ENCODE results near the gene DENND2A. TPM values are rescaled to one million over a fixed set of nuclear protein-coding genes. Genes with fewer than 3 reads are reported as not detected.

DENND2A gene
- total RNA-seq, 4 donors from 2014 or later: 6.8 to 13.6 (median 10.6) TPM

DNA sequence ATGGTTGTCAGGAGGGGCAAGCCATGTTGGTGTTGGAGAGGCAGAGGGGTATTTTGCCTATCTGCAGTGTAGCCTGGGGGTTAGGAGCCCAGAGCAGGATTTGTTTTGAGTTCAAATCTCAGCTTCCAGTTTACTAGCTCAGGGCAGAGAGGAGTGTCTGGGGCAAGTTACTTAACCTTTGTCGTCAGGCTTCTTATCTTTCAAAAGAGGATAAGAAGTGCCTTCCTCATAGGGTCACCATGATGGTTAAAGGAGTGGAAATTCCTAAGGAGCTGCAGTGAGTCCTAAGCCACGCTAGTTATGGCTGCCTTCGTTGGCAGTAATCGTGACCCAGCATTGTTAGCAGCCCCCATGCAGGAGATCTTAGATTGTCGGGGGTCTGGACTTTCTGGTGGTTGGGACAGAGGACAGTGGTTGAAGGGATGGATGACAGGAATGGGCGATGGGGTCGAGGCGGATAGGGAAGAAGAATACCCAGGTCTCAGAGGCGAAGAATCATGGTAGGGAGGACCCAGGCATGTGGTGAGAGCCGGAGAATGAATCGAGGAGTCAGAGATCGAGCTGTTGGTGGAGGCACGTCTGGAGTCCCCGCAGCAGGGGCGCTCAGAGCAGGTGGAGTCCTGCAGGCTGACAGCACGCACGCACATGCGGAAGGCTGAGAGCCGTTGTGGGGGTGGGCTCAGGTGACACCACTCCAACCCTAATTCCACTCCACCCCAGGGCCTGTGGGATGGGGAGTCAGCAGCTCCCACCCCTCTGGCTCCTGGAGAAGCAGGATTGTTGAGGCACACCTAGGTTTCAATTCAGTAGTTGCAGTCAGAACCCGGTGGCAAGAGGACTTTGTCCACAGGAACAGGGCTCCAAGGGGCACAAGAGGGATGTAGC, 43.7 kb upstream of the DENND2A start:
- TF ChIP-seq, protein P1, sequence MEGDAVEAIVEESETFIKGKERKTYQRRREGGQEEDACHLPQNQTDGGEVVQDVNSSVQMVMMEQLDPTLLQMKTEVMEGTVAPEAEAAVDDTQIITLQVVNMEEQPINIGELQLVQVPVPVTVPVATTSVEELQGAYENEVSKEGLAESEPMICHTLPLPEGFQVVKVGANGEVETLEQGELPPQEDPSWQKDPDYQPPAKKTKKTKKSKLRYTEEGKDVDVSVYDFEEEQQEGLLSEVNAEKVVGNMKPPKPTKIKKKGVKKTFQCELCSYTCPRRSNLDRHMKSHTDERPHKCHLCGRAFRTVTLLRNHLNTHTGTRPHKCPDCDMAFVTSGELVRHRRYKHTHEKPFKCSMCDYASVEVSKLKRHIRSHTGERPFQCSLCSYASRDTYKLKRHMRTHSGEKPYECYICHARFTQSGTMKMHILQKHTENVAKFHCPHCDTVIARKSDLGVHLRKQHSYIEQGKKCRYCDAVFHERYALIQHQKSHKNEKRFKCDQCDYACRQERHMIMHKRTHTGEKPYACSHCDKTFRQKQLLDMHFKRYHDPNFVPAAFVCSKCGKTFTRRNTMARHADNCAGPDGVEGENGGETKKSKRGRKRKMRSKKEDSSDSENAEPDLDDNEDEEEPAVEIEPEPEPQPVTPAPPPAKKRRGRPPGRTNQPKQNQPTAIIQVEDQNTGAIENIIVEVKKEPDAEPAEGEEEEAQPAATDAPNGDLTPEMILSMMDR (IDR thresholded peaks at IDR 0.05; ENCODE audit: low read depth): no peak

DNA sequence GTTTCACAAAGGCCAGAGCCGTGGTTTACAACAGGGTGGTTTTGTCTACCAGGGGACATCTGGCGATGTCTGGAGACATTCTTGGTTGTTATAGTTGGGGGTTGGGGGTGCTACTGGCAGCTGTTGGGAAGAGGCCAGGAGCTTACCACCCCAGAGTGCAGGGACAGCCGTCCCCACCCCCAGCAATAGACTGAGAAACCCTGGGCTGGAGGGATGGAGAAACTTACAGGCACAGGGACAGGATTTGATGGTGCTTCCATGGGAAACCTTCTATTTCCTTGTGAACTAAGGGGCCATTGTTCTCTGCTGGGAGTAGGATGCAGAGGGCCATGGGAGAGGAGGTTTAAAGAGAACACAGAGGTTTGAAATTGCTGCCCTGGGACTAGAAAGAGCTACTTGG, 43.0 kb upstream of the DENND2A start:
- TF ChIP-seq, protein P1 (IDR thresholded peaks at IDR 0.05; ENCODE audit: low read depth): no peak

DNA sequence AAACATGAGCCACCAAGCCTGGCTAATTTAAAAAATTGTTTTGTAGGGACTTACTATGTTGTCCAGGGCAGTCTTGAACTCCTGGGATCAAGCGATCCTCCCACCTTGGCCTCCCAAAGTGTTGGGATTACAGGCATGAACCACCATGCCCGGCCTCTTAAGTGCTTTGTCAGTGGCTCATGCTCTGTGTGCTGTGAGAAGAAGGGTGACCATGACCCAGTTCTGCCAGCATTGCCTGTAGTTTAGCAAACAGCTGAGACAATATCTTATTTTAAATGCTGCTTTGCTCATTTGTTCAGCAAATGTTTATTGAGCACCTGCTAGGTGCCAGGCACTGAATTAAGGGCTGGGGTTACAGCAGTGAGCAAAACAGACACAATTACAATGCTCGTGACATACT, 41.2 kb upstream of the DENND2A start:
- TF ChIP-seq, protein P1 (IDR thresholded peaks at IDR 0.05; ENCODE audit: low read depth): no peak

DNA sequence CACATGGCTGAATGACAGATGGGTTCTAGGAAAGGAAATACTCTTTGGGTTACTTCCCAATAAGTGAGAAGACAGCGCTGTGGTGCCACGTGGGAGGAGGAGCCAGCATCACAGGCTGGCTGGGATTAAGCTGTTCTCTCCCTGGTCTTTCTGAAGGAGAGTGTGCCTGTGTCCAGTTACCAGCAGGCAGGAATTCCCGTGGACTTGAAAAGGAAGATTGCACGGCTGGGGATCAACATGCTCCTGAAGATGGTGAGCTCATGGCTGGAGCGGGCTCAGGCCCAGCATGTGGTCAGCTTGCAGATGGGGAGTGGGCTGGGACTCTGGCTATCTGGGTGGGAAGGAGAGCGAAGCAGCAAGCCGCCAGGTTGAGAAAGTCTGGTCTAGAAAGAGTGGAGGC, 40.3 kb upstream of the DENND2A start:
- TF ChIP-seq, protein P1 (IDR thresholded peaks at IDR 0.05; ENCODE audit: low read depth): no peak

DNA sequence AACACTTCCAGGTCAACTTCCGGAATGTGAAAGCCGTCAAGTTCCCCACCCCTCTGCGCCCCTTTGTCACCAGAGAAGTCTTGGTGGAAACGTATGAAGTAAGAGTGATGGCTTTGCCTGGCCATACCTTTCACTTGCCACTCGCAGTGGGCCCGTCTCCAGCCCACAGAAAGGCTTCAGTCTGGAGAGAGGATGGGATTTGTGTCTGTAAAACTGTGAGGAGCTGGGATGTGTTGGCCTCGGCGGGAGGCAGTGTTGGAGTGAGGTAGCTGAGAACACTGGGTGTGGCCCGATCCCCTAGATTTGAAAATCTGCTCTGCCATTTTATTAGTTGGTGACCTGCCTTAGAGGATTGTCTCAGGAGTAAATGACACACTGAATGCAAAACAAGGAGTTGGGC, 38.6 kb upstream of the DENND2A start:
- TF ChIP-seq, protein P1 (IDR thresholded peaks at IDR 0.05; ENCODE audit: low read depth): no peak

DNA sequence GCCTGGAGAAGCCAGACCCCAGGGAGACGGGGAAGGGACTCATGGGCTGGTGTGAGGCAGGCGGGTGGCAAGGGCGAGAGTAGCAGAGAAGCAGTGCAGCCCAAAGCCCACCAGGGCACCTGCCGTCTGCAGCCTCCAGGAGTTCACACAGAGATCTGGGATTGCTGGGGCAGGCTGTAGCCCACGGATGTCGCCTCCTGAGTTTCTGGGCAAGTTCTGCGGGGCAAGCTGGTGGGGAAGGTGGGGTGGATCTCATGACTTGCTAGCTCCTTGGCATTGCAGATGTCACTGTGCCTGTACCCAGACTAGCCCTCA, 38.2 kb upstream of the DENND2A start:
- TF ChIP-seq, protein P1 (IDR thresholded peaks at IDR 0.05; ENCODE audit: low read depth): no peak

DNA sequence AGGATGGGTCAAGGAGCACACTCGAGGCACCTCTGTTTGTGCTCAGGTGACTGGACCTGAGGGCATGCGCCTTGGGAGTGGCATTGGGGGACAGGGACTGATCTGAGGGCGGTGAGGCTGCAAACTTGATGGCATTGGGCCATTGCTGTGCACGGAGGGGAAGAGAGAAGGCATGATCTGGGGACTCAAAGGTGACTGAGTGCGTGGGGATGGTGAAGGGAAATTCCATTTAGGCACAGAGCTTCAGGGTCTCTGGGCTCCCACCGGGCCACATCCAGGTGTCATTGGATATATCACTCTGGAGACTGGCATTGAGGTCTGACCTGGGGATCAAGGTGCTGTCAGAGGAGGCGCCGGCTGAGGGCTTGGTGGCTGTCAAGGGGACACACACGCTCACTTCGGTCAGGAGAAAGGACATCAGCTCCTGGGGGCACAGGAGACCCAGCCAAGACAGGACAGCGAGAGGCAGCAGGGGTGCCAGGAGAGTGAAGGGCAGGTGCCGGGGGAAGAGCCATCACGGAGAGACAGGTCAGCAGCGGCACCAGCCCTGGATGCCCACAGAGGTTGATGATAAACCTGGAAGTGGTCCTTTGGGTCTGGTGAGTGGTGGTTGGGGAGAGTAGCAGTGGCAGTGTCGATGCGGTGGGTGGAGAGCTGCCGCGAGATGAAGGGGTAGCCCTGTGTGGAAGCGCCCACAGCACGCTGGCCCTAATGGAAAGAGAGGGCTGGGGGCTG, 37.6 kb upstream of the DENND2A start:
- TF ChIP-seq, protein P1 (IDR thresholded peaks at IDR 0.05; ENCODE audit: low read depth): no peak
